ENCODE data around the gene PDK2.

The PDK2 gene

GRCh38 chr17:50102164-50102991, 7.2 kb downstream of the PDK2 start:
- H3K27me3 ChIP-seq (replicated peaks in 2 of 5; ENCODE audit: control insufficient read depth in 4 of 5, insufficient read depth in 5 of 5, low read length in 4 of 5) = no peaks in the 10 kb centered on the region
- H3K36me3 ChIP-seq (ENCODE audit: control insufficient read depth in 4 of 4, insufficient read depth in 4 of 4, low read length in 3 of 4) = peaks cover 5 to 59% (median 36%) of the 10 kb centered on the region in 4 experiments
- H3K4me3 ChIP-seq (ENCODE audit: control insufficient read depth in 1 of 7, extremely low read depth in 1 of 7, insufficient read depth in 4 of 7, low read depth in 2 of 7, low read length in 6 of 7) = no peak overlapping the region
- POLR2A ChIA-PET = no interaction called here
- no peaks in the 10 kb centered on the region for H3K9me3 ChIP-seq (ENCODE audit: control extremely low read depth in 1 of 5, control insufficient read depth in 4 of 5, insufficient read depth in 2 of 5, low read depth in 1 of 5, low read length in 4 of 5)
- 95% methylated on average over 14 of the region's 15 CpGs for WGBS (ENCODE audit: insufficient coverage)
- no peak for DNase-seq
- no peak overlapping the region for H3K27ac ChIP-seq (ENCODE audit: insufficient read depth in 1 of 2, low read depth in 1 of 2, low read length in 2 of 2, poor library complexity in 1 of 2, severe bottlenecking in 2 of 2)
- H3K4me1 ChIP-seq (ENCODE audit: control extremely low read depth in 1 of 4, control insufficient read depth in 4 of 4, insufficient read depth in 4 of 4, low read length in 3 of 4) = peaks cover 0 to 6% (median 0%) of the 10 kb centered on the region in 4 experiments
- CTCF ChIA-PET = interaction anchor here (0.6 to 1.4 kb wide), 5 partner anchors 15 to 67 kb away, joined by 3 to 5 read pairs (median 3); partner anchors contain the start of gene SAMD14

- POLR2A ChIA-PET = no interaction called here
- H3K4me1 ChIP-seq (ENCODE audit: control extremely low read depth in 1 of 4, control insufficient read depth in 4 of 4, insufficient read depth in 4 of 4, low read length in 3 of 4) = peaks cover 0 to 6% (median 0%) of the 10 kb centered on the region in 4 experiments
- CTCF ChIA-PET = interaction anchor here (0.8 to 2.7 kb wide), 5 partner anchors 9 to 66 kb away, joined by 3 to 16 read pairs (median 5); partner anchors contain the start of gene PDK2
- WGBS (ENCODE audit: insufficient coverage) = no CpG with 5 or more reads among the region's 2 CpGs
- H3K4me3 ChIP-seq (ENCODE audit: control insufficient read depth in 1 of 7, extremely low read depth in 1 of 7, insufficient read depth in 4 of 7, low read depth in 2 of 7, low read length in 6 of 7) = no peak overlapping the region
- peaks cover 6 to 59% (median 31%) of the 10 kb centered on the region in 4 experiments for H3K36me3 ChIP-seq (ENCODE audit: control insufficient read depth in 4 of 4, insufficient read depth in 4 of 4, low read length in 3 of 4)
- DNase-seq = no peak
- H3K27me3 ChIP-seq (replicated peaks in 2 of 5; ENCODE audit: control insufficient read depth in 4 of 5, insufficient read depth in 5 of 5, low read length in 4 of 5) = no peaks in the 10 kb centered on the region
- no peak overlapping the region for H3K27ac ChIP-seq (ENCODE audit: insufficient read depth in 1 of 2, low read depth in 1 of 2, low read length in 2 of 2, poor library complexity in 1 of 2, severe bottlenecking in 2 of 2)
- no peaks in the 10 kb centered on the region for H3K9me3 ChIP-seq (ENCODE audit: control extremely low read depth in 1 of 5, control insufficient read depth in 4 of 5, insufficient read depth in 2 of 5, low read depth in 1 of 5, low read length in 4 of 5)
These were observed 8.1 kb downstream of the PDK2 start for GRCh38 chr17:50103252-50103651.

- peaks cover 6 to 59% (median 28%) of the 10 kb centered on the region in 4 experiments for H3K36me3 ChIP-seq (ENCODE audit: control insufficient read depth in 4 of 4, insufficient read depth in 4 of 4, low read length in 3 of 4)
- POLR2A ChIA-PET = no interaction called here
- CTCF ChIA-PET = interaction anchor here (0.6 to 2.7 kb wide), 6 partner anchors 9 to 37 kb away, joined by 3 to 16 read pairs (median 4); partner anchors contain the start of gene PDK2
- no peak overlapping the region for H3K27ac ChIP-seq (ENCODE audit: insufficient read depth in 1 of 2, low read depth in 1 of 2, low read length in 2 of 2, poor library complexity in 1 of 2, severe bottlenecking in 2 of 2)
- no peak overlapping the region for H3K4me3 ChIP-seq (ENCODE audit: control insufficient read depth in 1 of 7, extremely low read depth in 1 of 7, insufficient read depth in 4 of 7, low read depth in 2 of 7, low read length in 6 of 7)
- no peak for DNase-seq
- no peaks in the 10 kb centered on the region for H3K27me3 ChIP-seq (replicated peaks in 2 of 5; ENCODE audit: control insufficient read depth in 4 of 5, insufficient read depth in 5 of 5, low read length in 4 of 5)
- peaks cover 0 to 6% (median 0%) of the 10 kb centered on the region in 4 experiments for H3K4me1 ChIP-seq (ENCODE audit: control extremely low read depth in 1 of 4, control insufficient read depth in 4 of 4, insufficient read depth in 4 of 4, low read length in 3 of 4)
- 98% methylated on average over 5 of the region's 5 CpGs for WGBS (ENCODE audit: insufficient coverage)
- H3K9me3 ChIP-seq (ENCODE audit: control extremely low read depth in 1 of 5, control insufficient read depth in 4 of 5, insufficient read depth in 2 of 5, low read depth in 1 of 5, low read length in 4 of 5) = no peaks in the 10 kb centered on the region
These were observed 8.8 kb downstream of the PDK2 start for GRCh38 chr17:50103941-50104340.

GRCh38 chr17:50105811-50106210, 10.7 kb downstream of the PDK2 start:
- no peak overlapping the region for H3K27ac ChIP-seq (ENCODE audit: insufficient read depth in 1 of 2, low read depth in 1 of 2, low read length in 2 of 2, poor library complexity in 1 of 2, severe bottlenecking in 2 of 2)
- 98% methylated on average over 14 of the region's 21 CpGs for WGBS (ENCODE audit: insufficient coverage)
- POLR2A ChIA-PET = no interaction called here
- H3K27me3 ChIP-seq (replicated peaks in 2 of 5; ENCODE audit: control insufficient read depth in 4 of 5, insufficient read depth in 5 of 5, low read length in 4 of 5) = no peaks in the 10 kb centered on the region
- H3K9me3 ChIP-seq (ENCODE audit: control extremely low read depth in 1 of 5, control insufficient read depth in 4 of 5, insufficient read depth in 2 of 5, low read depth in 1 of 5, low read length in 4 of 5) = no peaks in the 10 kb centered on the region
- H3K4me1 ChIP-seq (ENCODE audit: control extremely low read depth in 1 of 4, control insufficient read depth in 4 of 4, insufficient read depth in 4 of 4, low read length in 3 of 4) = peaks cover 0 to 6% (median 0%) of the 10 kb centered on the region in 4 experiments
- CTCF ChIA-PET = interaction anchor here (1.8 to 2.7 kb wide), 2 partner anchors 9 to 11 kb away, joined by 8 to 16 read pairs; partner anchors contain the start of gene PDK2
- H3K4me3 ChIP-seq (ENCODE audit: control insufficient read depth in 1 of 7, extremely low read depth in 1 of 7, insufficient read depth in 4 of 7, low read depth in 2 of 7, low read length in 6 of 7) = no peak overlapping the region
- DNase-seq = no peak
- peaks cover 6 to 64% (median 29%) of the 10 kb centered on the region in 4 experiments for H3K36me3 ChIP-seq (ENCODE audit: control insufficient read depth in 4 of 4, insufficient read depth in 4 of 4, low read length in 3 of 4)

GRCh38 chr17:50106393-50107131, 11.4 kb downstream of the PDK2 start:
- POLR2A ChIA-PET = no interaction called here
- Histone ChIP-seq H3K36me3 (ENCODE audit: control insufficient read depth in 4 of 4, insufficient read depth in 4 of 4, low read length in 3 of 4) (peaks cover 6 to 71% (median 27%) of the 10 kb centered on the region in 4 experiments), H3K4me3 (ENCODE audit: control insufficient read depth in 1 of 7, extremely low read depth in 1 of 7, insufficient read depth in 4 of 7, low read depth in 2 of 7, low read length in 6 of 7) (no peak overlapping the region), H3K9me3 (ENCODE audit: control extremely low read depth in 1 of 5, control insufficient read depth in 4 of 5, insufficient read depth in 2 of 5, low read depth in 1 of 5, low read length in 4 of 5) (no peaks in the 10 kb centered on the region), H3K27me3 (replicated peaks in 2 of 5; ENCODE audit: control insufficient read depth in 4 of 5, insufficient read depth in 5 of 5, low read length in 4 of 5) (no peaks in the 10 kb centered on the region), H3K4me1 (ENCODE audit: control extremely low read depth in 1 of 4, control insufficient read depth in 4 of 4, insufficient read depth in 4 of 4, low read length in 3 of 4) (peaks cover 0 to 4% (median 0%) of the 10 kb centered on the region in 4 experiments), H3K27ac (ENCODE audit: insufficient read depth in 1 of 2, low read depth in 1 of 2, low read length in 2 of 2, poor library complexity in 1 of 2, severe bottlenecking in 2 of 2) (no peak overlapping the region)
- DNase-seq = no peak
- CTCF ChIA-PET = interaction anchor here (14.4 kb wide), 1 partner anchor 11 kb away, joined by 134 read pairs; the partner anchor contains the start of gene PDK2
- 98% methylated on average over 8 of the region's 13 CpGs for WGBS (ENCODE audit: insufficient coverage)

- CTCF ChIA-PET = interaction anchor here (0.6 to 14.4 kb wide), 2 partner anchors 9 to 12 kb away, joined by 3 to 134 read pairs; partner anchors contain the start of gene PDK2
- no peak for DNase-seq
- H3K4me1 ChIP-seq (ENCODE audit: control extremely low read depth in 1 of 4, control insufficient read depth in 4 of 4, insufficient read depth in 4 of 4, low read length in 3 of 4) = no peaks in the 10 kb centered on the region
- no peak overlapping the region for H3K27ac ChIP-seq (ENCODE audit: insufficient read depth in 1 of 2, low read depth in 1 of 2, low read length in 2 of 2, poor library complexity in 1 of 2, severe bottlenecking in 2 of 2)
- no peak overlapping the region for H3K4me3 ChIP-seq (ENCODE audit: control insufficient read depth in 1 of 7, extremely low read depth in 1 of 7, insufficient read depth in 4 of 7, low read depth in 2 of 7, low read length in 6 of 7)
- WGBS (ENCODE audit: insufficient coverage) = 93% methylated on average over 4 of the region's 10 CpGs
- POLR2A ChIA-PET = no interaction called here
- H3K36me3 ChIP-seq (ENCODE audit: control insufficient read depth in 4 of 4, insufficient read depth in 4 of 4, low read length in 3 of 4) = peaks cover 6 to 71% (median 26%) of the 10 kb centered on the region in 4 experiments
- no peaks in the 10 kb centered on the region for H3K27me3 ChIP-seq (replicated peaks in 2 of 5; ENCODE audit: control insufficient read depth in 4 of 5, insufficient read depth in 5 of 5, low read length in 4 of 5)
- H3K9me3 ChIP-seq (ENCODE audit: control extremely low read depth in 1 of 5, control insufficient read depth in 4 of 5, insufficient read depth in 2 of 5, low read depth in 1 of 5, low read length in 4 of 5) = no peaks in the 10 kb centered on the region
These were observed 12.8 kb downstream of the PDK2 start for GRCh38 chr17:50107790-50108414.

All from common myeloid progenitor, CD34-positive (primary cell).